SK-N-SH (cell line): ENCODE results near the gene SLX4IP. TPM values are rescaled to one million over a fixed set of nuclear protein-coding genes. Genes with fewer than 3 reads are reported as not detected.

Source experiments
- CTCF ChIA-PET: fragments of 300-600, 350-600 bp; formaldehyde crosslinking; extraction: SDS; loops from one replicate; lab custom pipeline; 2021; lab: Yijun Ruan, JAX
- POLR2A ChIA-PET: fragments of 350-600 bp; sonication (Branson Sonifier 250); formaldehyde crosslinking; extraction: SDS; loops from one replicate; lab custom pipeline; 2020; ENCODE audit warnings: antibody characterized with exemption, inconsistent platforms; lab: Yijun Ruan, JAX
- DNase-seq: peaks from one replicate; pipeline ENCODE4 v3.0.0; 2012
- H2AFZ ChIP-seq: fragments of 200-600 bp; sonication (generic); 2 replicates; pipeline ENCODE4 v1.8.1; 2016; ENCODE audit warnings: antibody characterized with exemption, mild to moderate bottlenecking, low read depth
- H3F3A ChIP-seq: fragments of 200-600 bp; sonication (generic); replicated peaks from 2 replicates; pipeline ENCODE3; 2016; ENCODE audit warnings: antibody characterized with exemption, mild to moderate bottlenecking; ENCODE audit not compliant: insufficient read depth
- H3K27ac ChIP-seq, 2 experiments: fragments of 200-500 bp in 1 of 2; fragments of 200-600 bp in 1 of 2; sonication (Bioruptor generic) in 1 of 2; sonication (generic), shearing (Covaris generic) in 1 of 2; 2 replicates each; pipeline versions ENCODE4 v1.5.1 to v1.6.1; 2014 to 2016; ENCODE audit warnings: low read depth in 2 of 2, inconsistent platforms in 1 of 2, low read length in 1 of 2, mild to moderate bottlenecking in 1 of 2, mixed read lengths in 1 of 2
- H3K27me3 ChIP-seq: fragments of 200-600 bp; sonication (generic), shearing (Covaris generic); 2 replicates; pipeline ENCODE4 v1.6.1; 2016; ENCODE audit warnings: mixed run types; ENCODE audit not compliant: insufficient read depth
- H3K36me3 ChIP-seq, 2 experiments: fragments of 200-500 bp in 1 of 2; fragments of 200-600 bp in 1 of 2; sonication (Bioruptor generic) in 1 of 2; sonication (generic) in 1 of 2; replicated peaks in 1 of 2; 2 replicates each; pipeline versions ENCODE3 to v1.5.1; 2014 to 2016; ENCODE audit warnings: low read length in 1 of 2, mild to moderate bottlenecking in 1 of 2; ENCODE audit not compliant: insufficient read depth in 2 of 2, control insufficient read depth in 1 of 2
- H3K4me1 ChIP-seq, 2 experiments: fragments of 200-500 bp in 1 of 2; fragments of 200-600 bp in 1 of 2; sonication (Bioruptor generic) in 1 of 2; sonication (generic), shearing (Covaris generic) in 1 of 2; 2 replicates each; pipeline versions ENCODE4 v1.5.1 to v1.6.1; 2014 to 2016; ENCODE audit warnings: low read depth in 1 of 2, low read length in 1 of 2, mixed run types in 1 of 2; ENCODE audit not compliant: insufficient read depth in 2 of 2, control insufficient read depth in 1 of 2
- H3K4me2 ChIP-seq: fragments of 200-600 bp; sonication (generic), shearing (Covaris generic); 2 replicates; pipeline ENCODE4 v1.6.1; 2017; ENCODE audit warnings: mixed run types
- H3K4me3 ChIP-seq, 2 experiments: fragments of 200-500 bp in 1 of 2; fragments of 200-600 bp in 1 of 2; sonication (Bioruptor generic) in 1 of 2; sonication (generic), shearing (Covaris generic) in 1 of 2; 2 replicates each; pipeline versions ENCODE4 v1.5.1 to v1.8.1; 2014 to 2016; ENCODE audit warnings: low read depth in 2 of 2, inconsistent platforms in 1 of 2, low read length in 1 of 2, mild to moderate bottlenecking in 1 of 2, mixed read lengths in 1 of 2, moderate library complexity in 1 of 2
- H3K79me2 ChIP-seq: fragments of 200-600 bp; sonication (generic); 2 replicates; pipeline ENCODE4 v1.8.1; 2017; ENCODE audit warnings: mild to moderate bottlenecking; ENCODE audit not compliant: insufficient read depth
- H3K9ac ChIP-seq: fragments of 200-600 bp; sonication (generic); 2 replicates; pipeline ENCODE4 v1.6.1; 2017; ENCODE audit warnings: mixed run types
- H3K9me2 ChIP-seq: fragments of 200-600 bp; sonication (generic); 2 replicates; pipeline ENCODE4 v1.6.1; 2017; ENCODE audit warnings: mixed run types
- H3K9me3 ChIP-seq: fragments of 200-600 bp; sonication (generic); 2 replicates; pipeline ENCODE4 v1.6.1; 2017; ENCODE audit warnings: mixed run types, mild to moderate bottlenecking, moderate library complexity
- H4K20me1 ChIP-seq: fragments of 200-600 bp; sonication (generic); 2 replicates; pipeline ENCODE4 v1.6.1; 2017; ENCODE audit warnings: mild to moderate bottlenecking, mixed run types; ENCODE audit not compliant: insufficient read depth
- CTCF ChIP-seq: fragments of 200-600 bp; sonication (generic); IDR thresholded peaks from 2 replicates; pipeline ENCODE4 v1.6.1; 2017; ENCODE audit warnings: antibody characterized with exemption, mild to moderate bottlenecking, moderate library complexity
- EP300 ChIP-seq, 2 experiments: IDR thresholded peaks; 2 replicates each; pipeline versions ENCODE4 v1.4.0 to v1.6.1; 2012; ENCODE audit warnings: borderline replicate concordance in 1 of 2, low read depth in 1 of 2, low read length in 1 of 2
- EZH2phosphoT487 ChIP-seq: fragments of 200-600 bp; sonication (generic); IDR thresholded peaks from 2 replicates; pipeline ENCODE4 v1.6.1; 2017; ENCODE audit warnings: low read depth, mixed run types, mild to moderate bottlenecking, antibody characterized with exemption, moderate library complexity, borderline replicate concordance
- FOXJ3 ChIP-seq: sonication (generic); formaldehyde crosslinking; IDR thresholded peaks from 2 replicates; pipeline ENCODE4 v1.5.1; 2020; ENCODE audit warnings: mild to moderate bottlenecking, missing genetic modification reagents
- MEF2A ChIP-seq: IDR thresholded peaks from 2 replicates; pipeline ENCODE4 v1.4.0; 2012; ENCODE audit warnings: low read depth, borderline replicate concordance
- NFIC ChIP-seq: IDR thresholded peaks from 2 replicates; pipeline ENCODE4 v1.4.0; 2012; ENCODE audit warnings: borderline replicate concordance
- RCOR1 ChIP-seq: fragments of 150-350 bp; IDR thresholded peaks from 2 replicates; pipeline ENCODE4 v1.6.1; 2017; ENCODE audit warnings: antibody characterized with exemption, low read length
- RFX5 ChIP-seq: IDR thresholded peaks from 2 replicates; pipeline ENCODE4 v1.6.1; 2012; ENCODE audit warnings: mild to moderate bottlenecking, improper control_type of control experiment, low read length
- RXRA ChIP-seq: IDR thresholded peaks from 2 replicates; pipeline ENCODE4 v1.4.0; 2012; ENCODE audit warnings: low read depth, mild to moderate bottlenecking, borderline replicate concordance
- SMC3 ChIP-seq: IDR thresholded peaks from 2 replicates; pipeline ENCODE4 v1.6.1; 2012; ENCODE audit warnings: low read depth, low read length, improper control_type of control experiment
- USF2 ChIP-seq: fragments of 150-350 bp; IDR thresholded peaks from 2 replicates; pipeline ENCODE4 v1.6.1; 2017; ENCODE audit warnings: antibody characterized with exemption, low read length, low read depth, borderline replicate concordance
- WGBS: methylation state at CpG from one replicate; pipeline ENCODE4 v1.1.6; 2017; ENCODE audit warnings: low lambda C conversion rate; 5-methylcytosine and 5-hydroxymethylcytosine counted together
- polyA plus RNA-seq, 3 experiments: library from polyadenylated mRNA; depleted of rRNA; stranded (reverse); fragments of >200 nt; gene quantifications; 2 replicates each; pipeline ENCODE4 v1.2.3, GENCODE V29; 2012

The SLX4IP gene
- polyA plus RNA-seq, 1 of the 3 experiments (the other 2 are of a cell fraction): 1.3 TPM

- H3K36me3 ChIP-seq: peaks cover 10 to 87% of the 10 kb centered on the region in 2 experiments
These were observed 223.9 kb downstream of the SLX4IP start for GRCh38 chr20:10658876-10659632.

More at GRCh38 chr20:10658876-10659632, 223.9 kb downstream of the SLX4IP start:
- TF ChIP-seq MEF2A: no peak
- no peak for TF ChIP-seq USF2
- no peak for TF ChIP-seq EZH2phosphoT487
- no peak for TF ChIP-seq SMC3
- no peak for TF ChIP-seq RCOR1
- no peak for TF ChIP-seq NFIC
- no peak for TF ChIP-seq EP300 (IDR thresholded peaks at IDR 0.05; ENCODE audit: borderline replicate concordance in 1 of 2, low read depth in 1 of 2, low read length in 1 of 2)
- no peak for TF ChIP-seq RXRA
- TF ChIP-seq CTCF: no peak
- TF ChIP-seq RFX5: no peak
- TF ChIP-seq FOXJ3 (CRISPR knock-in tag): no peak
- TF ChIP-seq, all 33 proteins: peak for 0
- Histone ChIP-seq H2AFZ (no peak overlapping the region), H3K27ac (peak overlapping the region in 1 of 2 experiments; percentile 27; a peak in 1 of 4 replicates), H4K20me1 (peaks cover 17% of the 10 kb centered on the region), H3K4me3 (no peak overlapping the region), H3K9me3 (no peaks in the 10 kb centered on the region), H3K79me2 (peaks cover 93% of the 10 kb centered on the region), H3K9ac (no peak overlapping the region), H3K9me2 (no peaks in the 10 kb centered on the region), H3K27me3 (no peaks in the 10 kb centered on the region), H3K4me1 (peaks cover 12 to 24% of the 10 kb centered on the region in 2 experiments), H3F3A (peaks cover 33% of the 10 kb centered on the region), H3K4me2 (no peak overlapping the region)
- CTCF ChIA-PET: interaction anchor here (0.5 to 1.0 kb wide), 3 partner anchors 10 to 685 kb away, joined by 3 to 4 read pairs (median 3); no protein-coding TSS in a partner anchor
- POLR2A ChIA-PET: interaction anchor here (0.6 kb wide), 1 partner anchor 135 kb away, joined by 3 read pairs; no protein-coding TSS in a partner anchor
- 65% methylated on average over 5 of the region's 5 CpGs for WGBS
- no peak for DNase-seq
